ENCODE measurements around the gene AARS2. TPM values are rescaled to one million over a fixed set of nuclear protein-coding genes. Genes with fewer than 3 reads are reported as not detected.
A peak's percentile ranks its signal among the peaks of the same experiment; 100 is the strongest.

The AARS2 gene
- total RNA-seq (ENCODE audit: low replicate concordance) = 34.3 and 37.3 TPM in 2 replicates
- long read RNA-seq, transcript AARS2-201 (22 exons, 3,854 nt) = major isoform, 41 of 67 reads
- long read RNA-seq, partial matches to known transcripts = 15 of 67 reads
- long read RNA-seq, other reads (novel, unspliced or antisense) = 11 of 67 reads

GRCh38 chr6:44312901-44313788, at the start of gene AARS2:
TSS of gene AARS2 (minus strand) at chr6:44313347. CDS start at chr6:44313323, 24 bp downstream.
- peak within 1 kb of the TSS; percentile 92 for H3K27ac Mint-ChIP-seq
- peak; percentile 93 for DNase-seq (ENCODE audit: extremely low spot score, unreplicated experiment)
- H3K27me3 Mint-ChIP-seq = peaks cover 11% of the 10 kb centered on the region
- H3K9me3 Mint-ChIP-seq = no peaks in the 10 kb centered on the region
- TF ChIP-seq, protein P1, sequence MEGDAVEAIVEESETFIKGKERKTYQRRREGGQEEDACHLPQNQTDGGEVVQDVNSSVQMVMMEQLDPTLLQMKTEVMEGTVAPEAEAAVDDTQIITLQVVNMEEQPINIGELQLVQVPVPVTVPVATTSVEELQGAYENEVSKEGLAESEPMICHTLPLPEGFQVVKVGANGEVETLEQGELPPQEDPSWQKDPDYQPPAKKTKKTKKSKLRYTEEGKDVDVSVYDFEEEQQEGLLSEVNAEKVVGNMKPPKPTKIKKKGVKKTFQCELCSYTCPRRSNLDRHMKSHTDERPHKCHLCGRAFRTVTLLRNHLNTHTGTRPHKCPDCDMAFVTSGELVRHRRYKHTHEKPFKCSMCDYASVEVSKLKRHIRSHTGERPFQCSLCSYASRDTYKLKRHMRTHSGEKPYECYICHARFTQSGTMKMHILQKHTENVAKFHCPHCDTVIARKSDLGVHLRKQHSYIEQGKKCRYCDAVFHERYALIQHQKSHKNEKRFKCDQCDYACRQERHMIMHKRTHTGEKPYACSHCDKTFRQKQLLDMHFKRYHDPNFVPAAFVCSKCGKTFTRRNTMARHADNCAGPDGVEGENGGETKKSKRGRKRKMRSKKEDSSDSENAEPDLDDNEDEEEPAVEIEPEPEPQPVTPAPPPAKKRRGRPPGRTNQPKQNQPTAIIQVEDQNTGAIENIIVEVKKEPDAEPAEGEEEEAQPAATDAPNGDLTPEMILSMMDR (conservative IDR thresholded peaks at IDR 0.05) = peak; percentile 99
- peak within 1 kb of the TSS; percentile 94 for H3K4me3 Mint-ChIP-seq
- peaks cover 9% of the 10 kb centered on the region for H3K4me1 Mint-ChIP-seq (ENCODE audit: unreplicated experiment)
- peaks cover 12% of the 10 kb centered on the region for H3K36me3 Mint-ChIP-seq

DNA sequence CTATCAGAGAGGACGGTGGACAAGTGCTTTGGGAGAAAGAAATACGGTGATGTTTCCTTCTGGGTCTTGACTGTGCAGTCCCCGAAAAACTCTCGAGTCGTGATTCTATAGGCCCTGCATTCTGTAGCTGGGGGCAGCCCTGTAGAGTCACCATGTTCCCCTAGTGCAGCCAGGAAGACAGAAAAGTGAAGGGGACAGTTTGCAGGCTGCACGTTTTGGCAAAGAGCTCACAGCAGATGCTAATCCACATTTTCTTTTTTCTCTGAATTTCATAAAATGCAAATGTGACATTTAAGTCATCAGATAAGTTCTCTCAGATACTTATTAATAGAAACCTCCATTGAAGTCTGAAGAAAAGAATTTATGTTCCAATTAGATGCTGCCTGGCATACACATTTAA, 48.8 kb upstream of the AARS2 start:
- Mint-ChIP-seq H3K36me3 (no peaks in the 10 kb centered on the region), H3K27ac (no peak overlapping the region), H3K27me3 (peaks cover 16% of the 10 kb centered on the region), H3K4me3 (no peak overlapping the region), H3K4me1 (ENCODE audit: unreplicated experiment) (no peaks in the 10 kb centered on the region), H3K9me3 (no peaks in the 10 kb centered on the region)
- TF ChIP-seq, protein P1 (conservative IDR thresholded peaks at IDR 0.05) = no peak
- no peak for DNase-seq (ENCODE audit: extremely low spot score, unreplicated experiment)

DNA sequence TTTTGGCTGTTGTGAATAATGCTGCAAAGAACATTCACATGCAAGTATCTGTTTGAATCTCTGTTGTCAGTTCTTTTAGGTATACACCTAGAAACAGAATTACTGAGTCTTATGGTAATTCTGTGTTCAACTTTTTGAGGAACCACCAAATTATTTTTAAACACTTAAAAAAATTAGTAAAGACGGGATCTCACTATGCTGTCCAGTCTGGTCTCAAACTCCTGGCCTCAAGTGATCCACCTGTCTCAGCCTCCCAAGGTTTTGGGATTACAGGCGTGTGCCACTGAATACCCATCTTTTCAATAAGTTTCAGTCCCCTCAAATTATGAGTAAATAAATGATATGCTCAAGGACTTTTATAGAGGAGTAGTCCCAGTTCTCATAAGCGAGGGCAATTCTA, 46.8 kb upstream of the AARS2 start:
- TF ChIP-seq, protein P1 (conservative IDR thresholded peaks at IDR 0.05) = no peak
- Mint-ChIP-seq H3K4me3 (no peak overlapping the region), H3K36me3 (no peaks in the 10 kb centered on the region), H3K9me3 (no peaks in the 10 kb centered on the region), H3K27ac (no peak overlapping the region), H3K27me3 (peaks cover 30% of the 10 kb centered on the region), H3K4me1 (ENCODE audit: unreplicated experiment) (no peaks in the 10 kb centered on the region)
- DNase-seq (ENCODE audit: extremely low spot score, unreplicated experiment) = no peak

GRCh38 chr6:44356487-44356886, 43.3 kb upstream of the AARS2 start:
- Mint-ChIP-seq H3K4me3 (no peak overlapping the region), H3K36me3 (no peaks in the 10 kb centered on the region), H3K4me1 (ENCODE audit: unreplicated experiment) (no peaks in the 10 kb centered on the region), H3K27ac (no peak overlapping the region), H3K27me3 (peaks cover 24% of the 10 kb centered on the region), H3K9me3 (no peaks in the 10 kb centered on the region)
- TF ChIP-seq, protein P1 (conservative IDR thresholded peaks at IDR 0.05) = no peak
- no peak for DNase-seq (ENCODE audit: extremely low spot score, unreplicated experiment)

DNA sequence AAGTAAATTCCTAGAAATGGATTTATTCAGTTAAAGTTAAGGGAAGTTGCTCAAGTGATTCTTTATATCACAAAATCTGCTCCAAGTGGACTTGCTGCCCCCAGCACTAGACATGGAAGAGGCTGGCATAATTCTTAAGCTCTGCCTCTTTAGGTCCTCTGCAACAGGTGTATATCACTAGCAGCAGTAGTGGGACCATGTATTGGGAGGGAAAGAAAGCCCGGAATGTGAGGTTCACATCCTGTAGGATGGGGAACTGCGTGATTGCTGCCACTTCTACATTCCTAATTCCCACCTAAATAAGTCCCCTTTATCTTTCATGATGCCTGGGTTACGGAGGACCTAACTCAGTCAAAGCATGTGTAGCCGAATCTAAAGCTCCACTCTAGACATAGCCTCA, 42.5 kb upstream of the AARS2 start:
- TF ChIP-seq, protein P1 (conservative IDR thresholded peaks at IDR 0.05) = no peak
- no peaks in the 10 kb centered on the region for H3K36me3 Mint-ChIP-seq
- H3K27me3 Mint-ChIP-seq = peaks cover 20% of the 10 kb centered on the region
- no peak overlapping the region for H3K27ac Mint-ChIP-seq
- H3K4me3 Mint-ChIP-seq = no peak overlapping the region
- no peaks in the 10 kb centered on the region for H3K4me1 Mint-ChIP-seq (ENCODE audit: unreplicated experiment)
- DNase-seq (ENCODE audit: extremely low spot score, unreplicated experiment) = no peak
- no peaks in the 10 kb centered on the region for H3K9me3 Mint-ChIP-seq

Measured in type B pancreatic cell (in vitro differentiated cells).